HuH-7 (cell line): Measurements from ENCODE around the gene SETBP1.

Experiments
- DNase-seq: peaks from one replicate; pipeline ENCODE4 v3.0.0; 2011; ENCODE audit warnings: low spot score

The SETBP1 gene

GRCh38 chr18:45066886-45067285 is 386.2 kb downstream of the SETBP1 start:
- no peak for DNase-seq

- DNase-seq: no peak
Measured at GRCh38 chr18:45068400-45069094, 387.9 kb downstream of the SETBP1 start.

GRCh38 chr18:45069546-45069945 is 388.9 kb downstream of the SETBP1 start:
- no peak for DNase-seq

- no peak for DNase-seq
Measured at GRCh38 chr18:45071956-45072355, 391.3 kb downstream of the SETBP1 start.

- no peak for DNase-seq
Measured at GRCh38 chr18:45073556-45073955, 392.9 kb downstream of the SETBP1 start.

- no peak for DNase-seq
Measured at GRCh38 chr18:45081566-45082181, 401.0 kb downstream of the SETBP1 start.

GRCh38 chr18:45083226-45083855 is 402.7 kb downstream of the SETBP1 start:
- DNase-seq: no peak

- DNase-seq: no peak
Measured at GRCh38 chr18:45084206-45084605, 403.5 kb downstream of the SETBP1 start.

GRCh38 chr18:45085916-45086624 is 405.4 kb downstream of the SETBP1 start:
- no peak for DNase-seq

- no peak for DNase-seq
Measured at GRCh38 chr18:45086777-45087176, 406.1 kb downstream of the SETBP1 start.

GRCh38 chr18:45090526-45091140 is 409.9 kb downstream of the SETBP1 start:
- no peak for DNase-seq

- DNase-seq: no peak
Measured at GRCh38 chr18:45100321-45101105, 419.8 kb downstream of the SETBP1 start.

- DNase-seq: no peak
Measured at GRCh38 chr18:45102126-45102525, 421.4 kb downstream of the SETBP1 start.

- DNase-seq: no peak
Measured at GRCh38 chr18:45102863-45103262, 422.2 kb downstream of the SETBP1 start.

- no peak for DNase-seq
Measured at GRCh38 chr18:45103319-45104048, 422.8 kb downstream of the SETBP1 start.

- no peak for DNase-seq
Measured at GRCh38 chr18:45104049-45104395, 423.3 kb downstream of the SETBP1 start.

GRCh38 chr18:45106331-45106774 is 425.7 kb downstream of the SETBP1 start:
- no peak for DNase-seq

GRCh38 chr18:45107425-45107824 is 426.7 kb downstream of the SETBP1 start:
- no peak for DNase-seq

- no peak for DNase-seq
Measured at GRCh38 chr18:45108754-45109153, 428.1 kb downstream of the SETBP1 start.

GRCh38 chr18:45109271-45109670 is 428.6 kb downstream of the SETBP1 start:
- DNase-seq: no peak

GRCh38 chr18:45109706-45110105 is 429.0 kb downstream of the SETBP1 start:
- DNase-seq: no peak
